Left kidney (tissue), 2 donors: ENCODE results near the gene FBXW4. TPM values are rescaled to one million over a fixed set of nuclear protein-coding genes. Genes with fewer than 3 reads are reported as not detected.
"Not testable (repeated sequence)": the region's sequence is repeated elsewhere in the genome, so short reads cannot be mapped to it uniquely, and the experiment has no call there.

Source experiments
- DNase-seq: peaks from one replicate; pipeline ENCODE4 v3.0.0-alpha.2; 2013
- polyA plus RNA-seq: library from polyadenylated mRNA; unstranded; fragments of 120-200 nt; gene quantifications from one replicate; pipeline ENCODE4 v1.2.1, GENCODE V29; 2013; ENCODE audit not compliant: insufficient read length

Gene FBXW4
- polyA plus RNA-seq, 1 donor, result 55.1 TPM

DNA sequence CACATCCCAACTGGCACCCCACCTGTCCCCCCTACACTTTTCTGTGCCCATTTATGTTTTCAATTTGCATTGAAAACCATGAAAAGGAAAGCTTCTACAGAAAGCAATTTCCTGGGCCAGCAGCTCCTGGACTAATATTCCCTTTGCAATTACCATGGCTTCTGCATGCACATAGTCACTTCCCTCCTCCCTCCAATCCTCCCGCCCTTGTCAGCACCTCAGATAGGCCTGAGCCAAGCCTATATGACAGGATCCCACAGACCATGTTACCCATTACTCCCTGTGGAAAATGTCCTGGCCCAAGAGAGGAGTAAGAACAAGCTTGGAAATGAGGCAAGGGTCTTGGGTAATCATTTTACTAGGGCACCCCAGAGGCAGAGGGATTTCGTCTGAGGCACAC, 38.1 kb downstream of the FBXW4 start:
- no peak for DNase-seq

DNA sequence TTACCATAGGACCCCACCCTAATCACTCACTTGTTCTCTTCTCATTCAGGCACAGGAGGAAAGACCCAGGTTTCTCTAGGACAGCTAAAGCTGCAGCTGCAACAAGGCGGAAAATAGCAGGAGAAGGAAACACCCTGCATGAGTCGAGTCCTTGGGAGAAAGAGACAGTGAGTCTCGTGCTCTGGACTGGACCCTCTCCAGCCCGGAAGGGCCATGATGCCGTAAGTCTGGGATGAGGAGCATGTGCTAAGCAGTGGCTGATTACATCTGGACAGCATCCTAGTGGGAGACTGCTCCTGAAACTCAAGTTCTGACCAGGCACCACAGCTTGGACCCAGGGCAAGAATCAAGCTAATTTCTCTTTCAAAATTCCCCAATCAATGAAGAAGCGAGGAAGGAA, 39.4 kb downstream of the FBXW4 start:
- no peak for DNase-seq

DNA sequence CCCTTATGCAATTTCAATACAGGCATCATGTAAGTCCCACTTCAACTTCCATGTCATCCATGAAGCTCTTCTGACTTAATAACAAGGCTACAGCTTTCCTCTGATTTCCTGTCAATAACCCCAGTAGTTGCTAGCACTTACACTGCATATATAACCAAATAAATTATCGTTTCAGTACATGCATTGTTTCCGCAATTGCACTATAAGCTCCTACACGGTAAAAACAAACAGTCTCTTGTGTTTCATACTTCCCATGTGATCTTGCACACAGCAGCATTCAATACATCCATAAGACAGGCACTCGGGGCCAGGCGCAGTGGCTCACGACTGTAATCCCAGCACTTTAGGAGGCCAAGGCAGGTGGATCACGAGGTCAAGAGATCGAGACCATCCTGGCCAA, 41.4 kb downstream of the FBXW4 start:
- DNase-seq, result no peak

DNA sequence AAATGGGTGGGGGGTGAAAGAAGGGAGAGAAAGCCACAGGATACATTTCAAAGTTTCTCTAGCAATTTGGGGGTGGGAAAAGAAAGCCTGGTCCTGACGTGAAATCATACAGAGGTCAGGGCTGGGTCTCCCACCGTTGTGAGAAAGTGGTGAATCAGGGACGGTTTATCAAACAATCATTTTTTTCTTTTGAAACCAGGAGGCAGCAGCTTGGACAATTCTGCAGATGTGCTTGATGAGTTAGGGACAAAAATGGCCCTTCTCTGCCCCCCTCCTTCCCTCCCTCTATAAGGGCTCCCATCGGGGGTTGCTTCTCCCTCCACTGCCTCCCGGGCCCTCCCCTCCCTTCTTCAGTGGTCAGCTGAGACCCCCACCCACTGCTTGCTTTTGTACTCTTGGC, 43.6 kb downstream of the FBXW4 start:
- DNase-seq, result no peak

DNA sequence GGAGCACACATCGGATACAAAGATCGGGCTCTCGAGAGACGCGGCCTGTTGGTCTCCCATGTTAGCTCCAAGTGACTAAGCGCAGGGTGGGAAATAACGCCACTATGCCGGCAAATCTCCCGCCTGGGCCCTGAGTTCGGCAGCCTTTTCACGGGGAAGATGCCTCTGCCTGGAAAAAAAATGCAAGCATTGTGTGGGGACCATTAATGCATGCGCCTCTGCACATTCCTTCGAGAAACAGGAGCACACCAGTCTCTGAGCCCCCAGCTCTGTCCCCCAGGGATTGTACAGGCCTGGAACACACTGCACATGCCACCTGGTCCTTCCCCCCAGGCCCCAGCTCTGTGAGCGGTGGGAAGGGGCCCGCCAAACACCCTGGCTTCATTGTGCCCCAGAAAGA, 44.1 kb downstream of the FBXW4 start:
- DNase-seq, result no peak

DNA sequence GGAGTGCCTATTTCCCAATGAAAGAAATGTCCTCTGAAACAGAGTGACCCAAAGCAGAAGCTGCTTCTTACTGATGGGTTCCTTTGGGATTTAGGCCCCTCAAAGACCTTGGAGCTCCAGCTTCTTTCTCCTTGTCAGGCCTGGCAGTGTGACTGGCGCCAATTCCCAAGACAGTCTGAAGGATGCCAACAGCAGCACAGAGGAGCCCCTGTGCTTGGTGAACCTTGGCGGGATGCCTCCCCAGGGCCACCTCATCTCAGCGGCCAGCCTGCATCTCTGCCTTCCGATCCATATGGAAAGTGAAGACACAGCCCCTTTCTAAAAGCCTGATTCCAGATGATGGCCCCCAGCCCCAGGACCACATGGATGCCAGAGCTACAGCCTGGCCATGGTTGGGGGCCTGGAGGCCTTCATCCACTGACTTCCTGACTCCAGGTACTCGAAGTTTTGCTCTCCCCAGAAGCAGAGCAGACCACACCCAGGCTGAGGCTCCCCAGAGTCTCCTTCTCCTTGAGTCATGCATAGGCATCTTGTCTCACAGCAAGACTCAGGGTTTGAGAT, 45.4 kb downstream of the FBXW4 start:
- no peak for DNase-seq

DNA sequence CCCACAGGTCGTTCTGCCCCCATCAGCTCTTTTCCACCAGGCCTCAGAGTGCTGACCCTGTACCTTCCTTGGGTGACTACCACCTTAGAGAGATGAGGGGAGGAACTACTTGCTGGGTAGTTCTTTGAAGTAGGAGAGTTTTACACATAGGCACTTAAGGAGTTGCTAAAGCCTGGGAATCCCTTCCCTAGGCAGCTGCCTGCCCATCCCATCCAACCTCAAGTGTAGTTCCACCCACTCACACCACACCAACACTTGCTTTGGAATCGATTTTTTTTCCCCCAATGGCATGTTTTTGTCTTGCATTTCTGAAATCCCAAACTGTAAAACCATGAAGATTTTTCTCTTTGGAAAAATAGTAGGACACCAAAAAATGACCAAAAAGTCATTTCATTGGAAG, 47.7 kb downstream of the FBXW4 start:
- no peak for DNase-seq

DNA sequence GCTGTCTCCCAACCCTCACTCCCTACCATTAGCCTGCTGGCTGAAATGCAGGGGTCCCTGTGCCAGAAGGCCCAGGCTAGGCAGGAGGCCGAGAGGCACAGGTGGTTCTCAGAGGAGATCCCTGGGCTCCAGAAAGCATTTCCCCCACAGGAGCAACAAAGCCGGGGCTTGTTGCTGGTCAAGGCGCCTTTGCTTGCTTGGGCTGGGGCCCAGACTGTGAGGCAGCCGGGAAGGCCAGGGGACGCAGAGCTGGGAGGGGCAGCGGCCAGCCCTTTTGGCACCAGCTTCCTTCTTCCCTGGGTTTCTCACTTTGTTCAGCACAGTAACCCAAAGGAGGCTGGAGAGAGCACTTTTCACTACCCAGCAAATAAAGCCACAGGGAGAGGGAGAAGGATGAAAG, 48.6 kb downstream of the FBXW4 start:
- DNase-seq, result no peak

DNA sequence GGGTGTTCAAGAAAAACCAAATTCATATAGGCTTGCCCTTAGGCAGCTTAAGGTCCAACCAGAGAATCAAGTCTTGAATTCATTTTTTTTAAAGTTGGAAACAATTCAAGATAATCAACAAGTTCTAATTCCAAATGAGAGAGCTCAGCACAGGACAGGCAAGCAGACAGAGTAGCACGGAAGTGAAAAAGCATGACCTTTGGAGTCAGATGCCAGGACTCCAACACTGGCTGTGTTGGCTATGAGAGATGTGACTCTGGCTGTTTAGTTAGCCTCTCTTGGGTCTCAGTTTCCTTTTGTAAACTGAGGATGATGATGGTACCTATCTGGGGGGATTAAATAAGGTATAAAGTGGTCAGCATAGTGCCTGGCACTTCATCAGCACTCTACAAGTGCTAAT, 49.3 kb downstream of the FBXW4 start:
- no peak for DNase-seq

DNA sequence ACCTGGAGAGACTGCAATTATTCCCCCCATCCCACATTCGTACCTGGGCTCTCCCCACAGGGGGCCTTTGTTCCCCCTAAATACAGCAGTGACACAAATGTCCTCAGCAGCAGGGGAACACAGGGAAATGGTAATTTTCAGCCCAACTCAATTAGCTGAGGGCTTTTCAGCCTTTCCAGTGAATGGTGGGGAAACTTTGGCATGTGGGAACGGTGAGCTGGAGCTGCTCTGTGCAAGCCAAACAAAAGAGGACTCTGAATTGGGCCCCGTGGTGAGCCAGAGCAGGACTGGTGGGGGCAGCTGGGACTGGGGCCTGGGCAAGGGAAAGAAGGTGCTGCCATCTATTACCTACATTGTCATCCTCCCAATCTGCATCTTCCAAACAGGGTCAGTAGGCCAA, 51.0 kb downstream of the FBXW4 start:
- no peak for DNase-seq

DNA sequence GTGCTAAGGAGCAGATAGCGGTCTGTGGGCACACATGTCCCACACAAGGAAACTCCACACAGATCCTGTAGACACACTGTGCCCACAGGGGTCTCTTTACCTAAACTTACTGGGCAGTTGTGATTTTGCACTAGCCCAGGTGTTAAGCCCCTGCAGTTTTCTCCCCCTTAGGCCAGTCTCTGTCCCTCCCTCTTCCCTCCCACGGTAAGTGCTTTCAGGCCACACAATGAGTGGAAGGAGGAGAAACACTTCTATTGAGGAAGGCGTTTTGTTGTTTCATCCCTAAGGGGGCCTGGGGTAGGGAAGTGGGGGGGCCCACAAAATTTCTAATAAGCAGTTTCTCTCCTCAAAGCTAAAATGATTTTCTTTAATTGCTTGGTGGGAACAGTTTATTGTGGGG, 51.4 kb downstream of the FBXW4 start:
- DNase-seq, result no peak

DNA sequence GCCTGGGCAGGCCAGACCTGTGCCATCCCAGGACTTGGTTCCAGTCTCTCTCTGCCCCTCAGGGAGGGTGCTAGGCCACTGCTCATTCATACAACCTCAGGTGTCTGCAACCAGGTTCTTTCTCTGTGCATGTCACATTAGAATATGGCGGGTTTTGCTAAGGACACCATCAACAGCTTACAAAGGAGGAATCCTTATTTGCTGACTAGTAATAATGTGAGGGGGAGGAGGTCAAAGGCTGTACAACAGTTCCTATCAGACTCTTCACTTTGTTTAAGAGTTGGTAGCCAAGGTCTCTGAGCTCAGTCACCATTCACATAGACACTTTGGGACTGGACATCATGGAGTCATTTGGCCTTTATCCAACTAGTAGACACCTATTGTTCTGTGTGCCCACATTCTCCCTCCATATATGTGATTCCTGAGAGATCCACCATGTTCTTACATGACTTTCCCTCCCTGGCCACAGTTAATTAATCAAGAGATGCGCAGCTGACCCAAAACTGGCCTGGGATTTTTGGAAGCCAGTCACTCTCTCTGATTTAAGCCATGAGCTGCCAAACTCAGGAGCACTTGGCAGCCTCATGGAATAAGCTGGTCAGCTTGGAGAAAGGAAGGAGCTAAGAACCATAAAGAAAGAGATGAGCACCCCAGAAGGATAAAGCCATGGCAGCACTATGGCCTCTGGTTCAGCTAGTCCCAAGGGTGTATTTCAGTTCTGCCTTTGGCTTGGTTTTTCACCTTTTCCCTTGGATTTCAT, 55.6 kb downstream of the FBXW4 start:
- no peak for DNase-seq

DNA sequence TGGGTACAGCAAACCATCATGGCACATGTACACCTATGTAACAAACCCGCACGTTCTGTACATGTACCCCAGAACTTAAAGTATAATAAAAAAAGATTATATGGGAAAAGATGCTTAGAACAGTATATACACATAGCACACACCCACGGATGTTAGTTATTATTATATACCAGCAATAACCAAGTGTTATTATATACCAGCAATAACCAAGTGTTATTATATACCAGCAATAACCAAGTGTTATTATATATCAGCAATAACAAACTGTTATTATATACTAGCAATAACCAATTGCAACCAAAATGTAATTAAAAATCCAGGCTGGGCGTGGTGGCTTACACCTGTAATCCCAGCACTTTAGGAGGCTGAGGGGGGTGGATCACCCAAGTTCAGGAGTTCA, 61.5 kb downstream of the FBXW4 start:
- DNase-seq, result not testable (repeated sequence)

DNA sequence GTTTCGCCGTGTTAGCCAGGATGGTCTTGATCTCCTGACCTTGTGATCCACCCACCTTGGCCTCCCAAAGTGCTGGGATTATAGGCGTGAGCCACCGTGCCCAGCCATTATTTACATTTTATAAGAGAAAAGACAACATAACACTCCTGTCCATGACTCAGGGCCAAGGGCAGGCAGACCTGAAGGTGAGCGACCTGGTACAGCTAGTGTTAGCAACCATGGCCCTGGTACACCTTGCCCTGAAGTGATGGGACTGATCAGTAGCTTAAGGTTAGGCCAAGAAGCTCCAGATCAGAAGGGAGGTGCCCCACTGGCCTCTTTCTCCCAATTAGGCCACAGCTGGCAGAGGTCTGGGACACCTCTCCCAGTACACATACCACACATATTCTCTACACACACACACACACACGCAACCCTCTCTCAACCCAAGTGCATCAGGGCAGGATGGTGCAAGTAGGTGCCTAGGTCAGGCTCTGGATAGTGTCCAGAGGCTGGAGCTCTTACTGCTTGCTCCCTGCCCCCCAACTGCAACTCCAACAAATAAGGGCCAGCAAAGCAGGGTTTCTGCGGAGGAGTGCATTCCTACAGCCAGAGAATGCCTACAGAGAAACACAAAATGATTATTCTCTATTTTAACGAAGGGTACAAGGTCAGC, 63.0 kb downstream of the FBXW4 start:
- no peak for DNase-seq

DNA sequence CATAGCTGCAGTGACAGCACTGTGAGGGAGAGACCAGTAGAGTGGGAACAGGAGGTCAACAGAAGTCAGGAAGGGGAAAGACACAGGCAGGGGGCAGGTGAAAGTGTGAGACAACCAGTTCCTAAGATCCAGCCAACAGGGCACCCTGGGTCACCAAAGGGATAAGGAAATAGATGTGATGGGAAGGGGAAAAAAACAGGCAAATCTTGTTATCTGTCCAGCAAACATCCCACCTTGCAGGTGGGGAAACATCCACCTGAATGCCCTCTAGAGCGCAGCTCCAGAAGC, 64.4 kb downstream of the FBXW4 start:
- DNase-seq, result no peak

DNA sequence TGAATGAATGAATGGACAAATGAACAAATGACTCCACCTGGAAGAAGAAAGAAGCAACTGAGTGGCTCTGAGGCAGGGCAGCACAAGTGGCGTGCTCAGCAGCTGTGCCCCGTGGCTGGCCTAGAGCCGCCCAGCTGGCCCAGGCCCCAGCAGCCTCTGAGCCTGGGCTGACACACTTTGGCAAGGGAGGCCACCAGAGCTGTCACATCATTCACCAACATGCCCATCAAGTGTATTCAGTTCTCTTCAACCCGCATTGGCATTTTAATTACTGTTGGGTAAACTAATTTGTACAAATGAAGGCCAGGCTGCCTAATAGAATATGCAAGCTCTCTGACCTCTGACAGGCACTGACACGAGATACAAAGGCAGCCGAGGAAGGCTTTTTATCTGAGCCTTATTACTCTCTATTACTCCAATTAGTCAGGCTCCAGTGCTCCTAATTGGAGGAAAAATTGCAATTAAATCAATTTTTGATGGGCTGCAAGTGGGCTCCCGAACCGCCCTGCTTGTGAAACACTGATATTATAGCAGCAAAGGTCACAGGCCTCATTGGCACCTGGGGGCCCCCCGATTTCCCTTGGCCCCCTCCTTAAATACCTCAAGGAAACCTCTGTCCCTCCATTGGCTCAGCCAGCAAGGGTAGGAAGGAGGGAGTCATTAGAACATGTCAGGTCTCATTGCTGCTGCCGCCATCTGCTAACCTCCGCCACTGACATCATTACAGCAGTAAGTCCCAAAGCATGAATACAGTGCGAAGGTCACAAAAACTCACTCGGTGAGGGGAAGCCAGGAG, 64.9 kb downstream of the FBXW4 start:
- DNase-seq, result no peak

DNA sequence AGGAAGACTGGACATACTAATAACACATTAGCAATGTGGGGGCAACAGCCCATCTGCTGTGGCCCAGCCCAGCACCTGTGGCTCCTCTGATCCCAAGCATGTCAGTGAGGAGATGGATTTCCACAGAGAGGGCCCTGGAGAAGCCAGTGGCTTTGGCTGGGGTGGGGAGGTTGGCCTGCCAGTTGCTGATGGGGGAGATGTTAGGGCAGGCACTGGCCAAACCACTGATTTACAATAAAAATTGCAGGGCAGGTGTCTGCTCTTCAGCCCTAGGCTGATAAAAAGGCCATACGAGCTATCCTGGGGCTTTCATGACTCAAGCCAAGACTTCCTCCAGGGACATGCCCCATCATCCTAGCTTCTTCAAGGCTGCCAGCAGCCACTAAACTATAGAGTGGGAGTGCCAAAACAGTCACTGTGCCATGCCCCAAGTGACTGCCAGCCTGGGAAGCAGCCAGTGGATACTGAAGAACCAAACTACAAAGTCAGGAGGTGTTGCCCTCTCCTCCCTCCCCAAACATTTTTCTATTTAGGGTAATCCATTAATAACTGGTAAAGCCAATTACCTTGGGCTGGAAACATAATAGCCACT, 69.1 kb downstream of the FBXW4 start:
- no peak for DNase-seq

DNA sequence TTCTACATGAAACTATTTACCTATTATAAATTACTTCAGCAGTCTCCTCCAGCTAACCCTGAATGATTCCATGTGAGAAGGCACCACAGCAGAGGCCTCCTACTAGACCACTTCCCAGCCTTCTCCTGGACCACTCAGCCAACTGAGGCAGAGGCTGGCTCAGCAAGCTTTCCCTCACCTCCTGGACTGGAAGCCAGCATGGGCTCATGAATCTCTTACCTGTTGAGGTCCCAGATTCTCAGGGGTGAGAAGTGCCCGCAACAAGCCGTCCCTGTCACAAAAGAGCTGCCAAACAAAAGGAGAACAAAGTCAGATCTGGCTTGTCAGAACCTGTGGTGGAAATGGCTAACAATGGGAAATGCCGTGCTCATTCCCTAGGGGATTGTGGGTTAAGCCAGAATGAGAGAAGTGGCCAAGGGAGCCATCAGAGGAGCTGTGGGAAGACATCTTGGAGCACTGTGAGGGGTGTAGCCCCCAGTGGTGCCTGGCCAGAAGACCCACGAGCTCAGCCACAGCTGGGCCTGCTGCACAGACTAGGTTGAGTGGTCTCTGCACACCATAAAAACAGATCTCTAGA, 70.4 kb downstream of the FBXW4 start:
- DNase-seq, result no peak

DNA sequence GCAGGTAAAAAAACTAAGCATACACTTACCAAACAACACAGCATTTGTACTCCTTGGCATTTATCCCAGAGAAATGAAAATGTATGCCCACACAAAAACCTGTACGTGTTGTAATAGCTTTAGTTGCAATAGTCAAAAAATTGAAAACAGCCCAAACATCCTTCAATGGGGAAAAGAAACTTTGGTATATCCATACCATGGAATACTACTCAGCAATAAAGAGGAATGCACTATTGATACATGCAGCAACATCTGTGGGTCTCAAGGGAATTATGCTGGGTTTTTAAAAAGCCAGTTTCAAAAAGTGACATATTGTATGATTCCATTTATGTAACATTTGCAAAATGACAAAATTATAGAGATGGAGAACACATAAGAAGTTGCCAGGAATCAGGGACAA, 71.4 kb downstream of the FBXW4 start:
- DNase-seq, result no peak

DNA sequence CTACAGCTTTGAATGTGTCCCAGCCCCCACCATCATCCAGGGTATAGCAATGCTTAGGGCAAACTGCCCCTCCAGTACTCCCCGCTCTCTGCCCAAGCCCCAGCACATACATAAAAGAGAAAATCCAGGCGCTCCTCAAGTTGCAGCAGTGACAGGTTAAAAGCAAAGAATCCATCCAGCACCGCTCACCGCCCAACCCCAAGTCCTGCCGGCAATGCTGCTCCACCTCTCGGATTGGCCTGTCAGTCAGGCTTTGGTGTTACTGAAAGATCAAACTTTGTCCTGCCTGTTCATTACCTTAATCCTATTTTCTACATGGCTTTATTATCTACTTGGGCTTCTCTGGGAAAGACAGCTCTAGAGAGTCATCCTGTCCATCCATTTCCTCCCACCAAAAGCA, 75.0 kb downstream of the FBXW4 start:
- no peak for DNase-seq

DNA sequence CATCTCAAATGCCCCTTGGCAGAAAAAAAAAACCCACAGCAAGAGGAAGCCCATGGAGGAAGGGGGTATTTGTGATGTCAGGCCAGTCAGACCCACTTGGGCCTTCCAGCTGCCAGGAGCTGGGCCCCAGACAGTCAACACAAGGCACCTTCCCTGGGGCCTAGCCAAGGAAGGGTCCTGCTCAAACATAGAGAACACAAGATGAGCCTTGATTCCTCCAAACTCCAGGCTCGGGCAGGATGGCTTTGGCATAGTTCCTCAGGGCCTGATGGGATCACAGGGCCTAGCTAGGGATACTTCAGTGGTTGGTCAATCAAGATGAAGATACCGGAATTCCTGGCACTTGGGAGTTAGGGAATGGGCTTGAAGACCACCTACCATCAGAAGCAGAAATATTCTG, 76.1 kb downstream of the FBXW4 start:
- no peak for DNase-seq

DNA sequence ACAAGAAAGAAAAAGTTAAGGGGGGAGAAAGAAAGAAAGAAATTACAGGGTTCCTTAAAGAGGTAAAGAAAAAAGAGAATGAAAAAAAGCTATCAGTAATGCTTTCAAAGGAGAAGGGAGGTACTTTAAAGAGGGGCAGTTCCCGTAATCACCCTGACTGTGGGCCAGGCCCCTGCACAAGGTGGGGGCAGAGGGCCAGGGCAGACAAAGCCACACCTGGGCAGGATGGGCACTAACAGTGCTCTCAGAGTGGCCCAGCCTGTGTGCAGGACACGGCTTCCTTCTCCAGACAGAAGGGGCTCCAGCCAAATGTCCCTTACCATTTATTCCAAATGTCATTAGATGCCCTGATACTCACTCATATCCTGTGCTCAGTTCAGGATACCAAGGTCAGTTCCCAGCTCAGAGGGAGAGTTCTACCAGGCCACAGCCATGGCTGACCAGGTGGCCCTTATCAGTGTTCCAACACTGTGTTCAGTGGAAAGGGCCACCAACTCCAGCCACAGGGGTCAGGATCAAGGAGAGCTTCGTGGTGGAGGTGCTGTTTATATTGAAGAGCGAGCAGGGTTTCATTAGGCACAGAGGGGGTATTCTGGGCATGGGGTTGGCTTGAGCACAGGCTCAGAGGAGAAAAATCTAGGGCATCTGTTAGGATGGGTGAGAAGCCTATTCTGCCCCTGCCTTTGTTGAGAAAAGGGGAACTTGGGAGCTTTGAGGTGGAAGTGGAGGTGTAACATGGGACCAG, 77.0 kb downstream of the FBXW4 start:
- DNase-seq, result no peak
